NCI-H1436 (cell line): ENCODE results near the gene CDH23.
"Not testable (repeated sequence)": the region's sequence is repeated elsewhere in the genome, so short reads cannot be mapped to it uniquely, and the experiment has no call there.

Experiments used
- DNase-seq: peaks from one replicate; lab custom pipeline; 2025; lab: John Stamatoyannopoulos, UW

CDH23 gene

DNA sequence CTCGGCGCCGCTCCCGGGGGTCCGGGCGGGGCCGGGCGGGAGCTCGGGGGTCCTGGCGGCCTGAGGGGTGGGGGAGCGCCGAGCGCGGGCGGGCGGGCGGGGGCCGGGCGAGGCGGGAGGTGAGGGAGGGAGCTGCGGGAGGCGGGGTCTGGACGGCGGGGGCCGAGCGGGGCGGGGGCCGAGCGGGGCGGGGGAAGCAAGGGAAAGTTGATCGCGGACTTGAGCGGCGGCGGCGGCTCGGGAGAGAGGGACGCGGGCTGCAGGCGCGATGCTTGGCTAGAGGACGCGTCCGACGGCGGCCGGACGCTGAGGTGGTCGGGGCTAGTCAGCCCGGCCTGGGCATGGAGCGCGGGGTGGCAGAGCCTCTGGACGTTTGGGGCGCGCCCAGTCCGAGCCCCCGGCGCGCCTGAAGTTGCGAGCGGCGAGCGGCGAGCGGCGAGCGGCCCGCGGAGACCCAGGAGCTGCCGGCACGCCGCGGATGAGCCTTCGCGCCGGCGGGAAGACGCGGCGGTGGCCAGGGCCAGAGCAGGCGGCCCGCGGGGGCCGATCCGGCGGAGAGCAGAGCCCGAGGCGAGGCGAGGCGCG, at the start of gene CDH23:
CDH23 (plus strand) TSS at position 210 of the 585 bp plus-strand sequence. CDS start 42,912 bp downstream, outside the sequence.
- peak; percentile 45 for DNase-seq

DNA sequence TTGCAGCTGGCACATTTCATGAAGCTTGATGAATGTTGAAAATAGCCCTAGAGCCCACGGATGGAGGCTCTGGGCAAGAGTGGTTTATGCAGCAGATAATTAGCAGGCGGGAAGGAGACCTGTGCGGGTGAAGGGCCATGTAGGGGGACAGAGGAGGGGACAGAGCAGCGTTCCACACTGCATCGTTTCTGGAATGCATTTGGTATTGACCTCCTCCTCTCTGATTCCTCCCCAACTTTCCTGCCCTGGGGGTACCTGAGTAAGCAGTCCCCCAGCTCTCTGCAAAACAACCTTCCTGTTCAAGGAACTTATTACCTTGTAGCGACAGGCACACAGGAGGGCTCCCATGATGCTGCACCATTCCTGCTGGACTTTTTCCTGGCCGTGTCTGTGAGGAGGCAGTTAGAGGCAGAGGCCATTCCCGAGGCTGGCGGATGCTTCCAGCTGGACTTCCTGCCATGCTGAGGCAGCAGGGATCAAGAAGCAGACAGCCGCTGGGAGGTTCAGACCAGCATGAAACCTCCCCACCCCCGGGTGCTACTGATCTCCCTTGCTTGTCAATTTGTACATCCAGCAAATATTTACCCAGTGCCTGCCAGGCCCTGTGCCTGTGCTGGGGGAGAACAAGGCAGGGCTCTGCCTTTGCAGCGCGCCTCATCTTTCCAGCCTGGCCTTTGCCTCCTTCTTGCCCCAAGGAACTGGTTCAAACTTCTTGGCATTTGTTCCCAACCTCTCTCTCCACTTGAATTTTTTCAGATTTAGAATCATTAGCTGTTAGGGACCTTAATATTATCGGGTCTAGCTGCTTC, 48.9 kb upstream of the CDH23 start:
- no peak for DNase-seq

DNA sequence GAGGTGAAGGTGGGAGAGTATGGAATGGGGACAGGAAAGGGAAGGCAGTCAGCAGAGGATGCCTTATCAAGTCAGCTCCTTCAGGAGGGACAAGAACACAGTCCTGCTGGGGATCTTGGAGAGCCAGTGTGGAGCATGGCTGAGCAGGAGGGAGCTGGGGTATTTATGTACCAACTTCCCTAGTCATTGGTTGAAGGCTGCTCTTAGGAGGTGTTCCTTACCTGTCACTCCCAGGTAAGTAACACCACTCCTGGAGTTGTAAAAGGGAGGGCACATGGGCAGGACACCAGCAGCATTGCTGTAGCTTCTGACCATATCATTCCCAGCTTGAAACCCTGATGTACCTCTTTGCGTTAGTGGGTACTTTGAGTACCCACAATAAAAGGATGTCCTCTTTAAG, 47.9 kb upstream of the CDH23 start:
- DNase-seq: no peak

DNA sequence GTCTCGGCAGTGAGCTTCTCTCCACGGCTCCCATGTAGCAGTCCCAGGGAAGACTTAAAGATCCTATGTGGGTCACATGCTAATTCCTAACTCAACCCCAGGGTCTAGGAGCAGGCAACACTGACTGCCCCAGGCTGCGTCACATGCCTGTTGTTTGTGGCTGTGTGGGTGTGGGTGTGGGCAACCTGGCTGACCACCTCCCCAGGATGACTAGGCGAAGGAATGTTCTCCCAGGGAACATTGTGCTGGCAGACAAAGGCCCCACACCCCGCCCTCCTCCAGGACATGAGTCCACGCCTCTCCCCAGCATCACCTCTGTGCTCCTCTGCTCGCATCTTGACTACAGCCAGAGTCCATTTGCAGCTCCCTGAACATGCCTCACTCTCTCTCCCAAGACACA, 47.3 kb upstream of the CDH23 start:
- DNase-seq: no peak

DNA sequence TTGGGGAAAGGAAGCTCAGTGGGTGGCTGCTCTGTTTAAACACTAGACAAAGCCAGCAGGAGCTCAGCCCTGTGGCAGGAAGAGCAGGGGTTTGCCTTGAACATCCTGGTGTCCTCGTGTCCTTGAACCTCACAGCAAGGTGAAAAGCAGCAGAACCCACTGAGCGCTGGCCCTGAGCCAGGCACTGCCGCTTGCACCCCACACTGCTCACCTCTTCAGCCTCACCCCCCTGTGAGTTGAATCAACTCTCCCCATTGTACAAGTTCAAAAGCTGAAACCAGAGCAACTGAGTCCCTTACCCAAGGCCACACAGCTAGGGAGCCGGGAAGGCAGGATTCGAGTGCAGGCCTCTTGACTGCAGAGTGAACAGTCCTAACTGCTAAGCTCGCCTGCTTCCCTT, 45.6 kb upstream of the CDH23 start:
- no peak for DNase-seq

DNA sequence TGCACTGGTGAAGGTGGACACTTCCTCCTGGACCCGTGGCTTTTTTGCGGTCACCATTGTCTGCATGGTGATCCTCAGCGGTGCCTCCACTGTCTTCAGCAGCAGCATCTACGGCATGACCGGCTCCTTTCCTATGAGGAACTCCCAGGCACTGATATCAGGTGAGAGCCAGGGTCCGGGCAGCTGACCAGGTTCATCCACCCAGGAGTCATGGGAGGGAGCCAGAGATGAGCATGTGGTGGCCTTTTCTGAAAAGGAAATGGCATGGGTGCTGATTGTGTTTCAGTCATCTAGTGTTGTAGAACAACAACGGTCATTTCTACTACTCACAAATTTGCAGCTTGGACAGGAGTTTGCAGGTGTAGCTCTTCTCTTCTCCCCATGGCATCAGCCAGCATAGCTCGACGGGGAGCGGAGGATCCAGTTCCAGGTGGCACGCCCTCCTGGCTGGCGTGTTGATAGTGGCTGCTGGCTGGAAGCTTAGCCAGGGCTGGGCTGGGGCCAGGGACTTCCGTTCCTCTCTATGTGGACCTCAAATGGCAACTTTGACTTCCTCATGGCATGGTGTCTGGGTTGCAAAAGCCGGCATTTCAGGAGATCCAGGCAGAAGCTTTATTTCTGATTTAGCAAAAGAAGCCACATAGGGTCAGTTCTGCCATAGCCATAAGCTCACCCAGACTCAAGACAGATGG, 44.9 kb upstream of the CDH23 start:
- DNase-seq: no peak

DNA sequence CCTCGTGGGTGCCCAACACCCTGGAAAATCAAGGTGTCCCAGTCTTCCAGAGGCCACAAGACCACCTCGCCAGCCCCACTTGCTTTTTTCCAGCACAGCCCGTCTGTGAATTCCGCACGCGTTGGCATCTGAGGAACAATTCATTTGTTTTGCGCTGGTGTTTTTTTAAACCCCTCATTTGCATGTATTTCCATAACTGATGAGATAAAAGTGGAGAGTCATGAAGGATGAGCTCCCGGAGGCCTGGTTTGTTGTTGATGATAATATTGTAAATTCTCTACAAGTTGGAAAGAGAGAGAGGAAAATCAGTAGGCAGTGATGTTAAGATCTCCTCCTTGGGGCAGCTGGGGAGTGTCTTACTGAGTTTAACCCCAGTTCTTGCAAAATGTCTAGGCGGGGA, 43.1 kb upstream of the CDH23 start:
- DNase-seq: no peak

DNA sequence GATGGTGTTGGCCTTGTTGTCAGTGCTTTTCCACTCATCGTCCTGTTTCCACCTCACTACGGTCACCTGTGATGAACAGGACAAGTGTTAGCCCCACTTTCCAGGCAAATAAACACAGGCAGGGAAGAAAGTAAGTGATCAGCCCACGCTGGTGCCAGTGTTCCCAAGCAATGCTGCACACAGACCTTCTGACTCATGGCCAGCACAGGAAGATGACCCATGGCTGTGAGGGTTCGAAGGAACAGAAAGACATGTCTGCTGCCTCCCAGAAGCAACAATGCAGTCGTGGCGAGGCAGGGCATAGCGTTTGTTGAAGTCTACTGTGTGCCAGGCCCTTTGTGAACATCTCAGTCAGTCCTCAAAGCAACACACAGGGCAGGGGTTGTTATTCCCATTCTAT, 41.9 kb upstream of the CDH23 start:
- no peak for DNase-seq

DNA sequence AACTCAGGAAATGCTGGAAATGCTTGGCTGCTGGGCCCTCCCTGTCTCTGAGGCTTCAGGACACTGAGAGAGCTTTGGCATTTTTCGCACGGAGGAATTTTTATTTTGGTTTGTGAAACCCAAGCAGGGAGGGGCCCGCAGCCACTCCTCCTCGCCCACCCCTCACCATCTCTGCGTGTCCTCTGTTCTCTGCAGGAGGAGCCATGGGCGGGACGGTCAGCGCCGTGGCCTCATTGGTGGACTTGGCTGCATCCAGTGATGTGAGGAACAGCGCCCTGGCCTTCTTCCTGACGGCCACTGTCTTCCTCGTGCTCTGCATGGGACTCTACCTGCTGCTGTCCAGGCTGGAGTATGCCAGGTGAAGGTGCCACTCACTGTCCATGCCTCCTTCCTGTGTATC, 40.8 kb upstream of the CDH23 start:
- DNase-seq: no peak

DNA sequence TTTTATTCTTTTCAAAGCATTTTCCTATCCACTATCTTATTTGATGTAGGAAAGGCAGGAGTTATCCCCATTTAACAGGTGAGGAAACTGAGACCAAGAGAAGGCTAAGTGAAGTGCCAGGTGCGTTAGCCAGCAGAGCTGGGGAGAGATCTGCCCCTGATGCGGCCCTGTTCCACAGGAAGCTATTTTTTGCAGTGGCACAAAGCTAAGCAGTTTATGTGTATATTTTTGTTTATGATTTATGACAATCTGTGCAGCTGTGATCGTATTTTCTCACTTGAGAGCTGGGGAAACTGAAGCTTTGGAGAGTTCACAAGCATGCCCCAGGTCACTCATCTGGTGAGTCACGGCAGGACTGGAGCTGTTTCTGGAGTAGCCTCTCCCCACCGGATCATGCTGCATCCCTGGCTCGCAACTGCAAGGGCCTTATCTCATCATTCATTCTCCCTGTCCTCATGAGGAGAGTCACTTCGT, 38.9 kb upstream of the CDH23 start:
- no peak for DNase-seq

DNA sequence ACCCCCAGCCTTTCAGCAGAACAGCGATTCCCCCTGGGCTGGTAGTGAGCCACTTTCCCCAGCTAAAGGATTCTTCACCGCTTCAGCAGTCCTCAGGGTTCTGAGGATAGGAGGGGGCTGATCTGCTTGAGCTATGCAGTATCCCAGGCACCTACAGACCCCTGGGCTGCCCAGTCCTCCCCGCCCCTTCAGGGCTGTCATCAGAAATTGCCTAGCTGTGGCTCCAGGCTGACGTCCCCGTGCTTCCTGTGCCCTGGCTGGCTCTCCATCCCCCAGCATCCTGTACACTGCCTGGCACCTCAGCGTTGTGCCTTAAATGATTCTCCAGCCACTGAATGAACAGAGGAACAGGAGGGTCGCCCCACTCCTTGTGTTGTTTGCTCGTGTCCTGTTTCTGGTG, 38.4 kb upstream of the CDH23 start:
- no peak for DNase-seq

DNA sequence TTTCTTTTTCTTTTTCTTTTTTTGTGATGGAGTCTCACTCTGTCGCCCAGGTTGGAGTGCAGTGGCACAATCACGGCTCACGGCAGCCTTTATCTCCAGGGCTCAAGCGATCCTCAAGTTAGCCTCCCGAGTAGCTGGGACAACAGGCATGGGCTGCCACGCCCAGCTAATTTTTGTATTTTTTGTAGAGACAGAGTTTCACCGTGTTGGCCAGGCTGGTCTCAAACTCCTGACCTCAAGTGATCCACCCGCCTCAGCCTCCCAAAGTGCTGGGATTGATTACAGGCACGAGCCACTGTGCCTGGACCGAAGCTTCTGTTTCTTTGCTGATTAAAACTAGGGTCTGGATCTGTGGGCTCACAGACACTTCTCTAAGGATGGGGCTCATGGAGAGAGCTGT, 37.8 kb upstream of the CDH23 start:
- DNase-seq: not testable (repeated sequence)

DNA sequence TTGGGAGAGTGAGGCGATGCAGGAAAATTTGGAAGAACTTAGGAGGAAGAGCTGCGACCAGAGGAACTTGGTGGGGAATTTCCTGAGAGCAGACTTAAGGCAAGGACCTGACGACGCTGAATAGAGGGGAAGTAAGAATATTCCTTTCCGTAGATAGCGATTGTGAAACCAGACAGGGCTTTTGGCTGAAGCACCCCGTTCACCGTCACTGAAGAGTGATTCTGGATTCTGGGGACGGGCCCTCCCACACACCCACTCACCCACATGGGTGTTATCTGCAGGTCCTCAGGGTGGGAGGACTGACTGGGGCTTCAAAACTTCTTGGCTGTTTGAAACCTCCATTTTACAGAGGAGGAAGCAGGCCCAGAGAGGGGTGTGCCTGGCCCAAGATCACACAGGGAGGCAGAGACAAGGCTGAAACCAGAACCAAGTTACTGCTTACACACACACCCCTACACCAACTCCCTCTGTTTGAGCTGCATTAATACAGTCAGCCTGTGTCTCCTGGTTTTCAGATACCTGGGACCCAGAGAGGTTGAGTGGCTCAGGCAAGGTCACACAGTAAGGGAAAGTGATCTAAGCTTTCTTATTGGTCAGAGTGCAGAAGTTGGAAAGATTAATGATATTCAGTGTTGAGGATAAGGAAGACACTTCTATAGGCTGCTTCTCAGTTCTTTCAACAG, 37.2 kb upstream of the CDH23 start:
- DNase-seq: no peak

DNA sequence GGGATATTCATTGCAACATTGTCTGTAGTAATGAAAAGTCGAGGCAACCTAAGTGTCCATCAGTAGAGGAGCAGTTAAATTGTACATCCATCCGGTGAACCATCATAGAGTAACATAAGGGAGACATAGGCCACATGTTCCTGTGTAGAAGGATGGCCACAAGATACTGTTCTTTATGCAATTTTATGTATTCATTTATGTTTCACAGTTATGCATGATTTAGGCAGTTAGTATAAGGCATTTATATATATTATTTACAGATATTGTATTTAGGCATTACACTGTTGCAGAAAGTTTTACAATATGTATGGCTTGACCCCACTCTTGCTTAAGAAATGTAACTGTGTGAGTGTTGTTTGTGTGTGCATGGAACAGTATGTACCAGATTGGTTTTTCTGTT, 36.0 kb upstream of the CDH23 start:
- DNase-seq: no peak

DNA sequence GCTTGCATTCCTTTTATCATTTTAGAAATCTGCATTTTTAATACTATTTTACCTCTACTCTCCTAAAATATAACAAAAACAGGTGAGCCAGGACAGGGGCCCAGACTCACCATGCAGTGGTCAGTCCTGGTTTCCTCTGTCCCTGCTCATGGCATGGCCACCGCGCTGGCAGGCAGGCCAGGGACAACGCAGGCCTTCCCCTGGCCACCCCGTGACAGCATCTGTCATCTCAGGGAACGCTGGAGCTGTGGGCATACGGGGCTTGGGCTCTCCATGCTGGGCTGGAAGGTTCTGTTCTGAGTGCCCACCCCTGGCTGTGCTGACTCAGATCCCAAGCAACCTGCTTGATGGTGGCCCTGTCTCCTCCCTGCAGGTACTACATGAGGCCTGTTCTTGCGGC, 35.1 kb upstream of the CDH23 start:
- DNase-seq: no peak

DNA sequence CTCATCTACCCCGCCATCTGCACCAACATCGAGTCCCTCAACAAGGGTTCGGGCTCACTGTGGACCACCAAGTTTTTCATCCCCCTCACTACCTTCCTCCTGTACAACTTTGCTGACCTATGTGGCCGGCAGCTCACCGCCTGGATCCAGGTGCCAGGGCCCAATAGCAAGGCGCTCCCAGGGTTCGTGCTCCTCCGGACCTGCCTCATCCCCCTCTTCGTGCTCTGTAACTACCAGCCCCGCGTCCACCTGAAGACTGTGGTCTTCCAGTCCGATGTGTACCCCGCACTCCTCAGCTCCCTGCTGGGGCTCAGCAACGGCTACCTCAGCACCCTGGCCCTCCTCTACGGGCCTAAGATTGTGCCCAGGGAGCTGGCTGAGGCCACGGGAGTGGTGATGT, 34.6 kb upstream of the CDH23 start:
- no peak for DNase-seq

DNA sequence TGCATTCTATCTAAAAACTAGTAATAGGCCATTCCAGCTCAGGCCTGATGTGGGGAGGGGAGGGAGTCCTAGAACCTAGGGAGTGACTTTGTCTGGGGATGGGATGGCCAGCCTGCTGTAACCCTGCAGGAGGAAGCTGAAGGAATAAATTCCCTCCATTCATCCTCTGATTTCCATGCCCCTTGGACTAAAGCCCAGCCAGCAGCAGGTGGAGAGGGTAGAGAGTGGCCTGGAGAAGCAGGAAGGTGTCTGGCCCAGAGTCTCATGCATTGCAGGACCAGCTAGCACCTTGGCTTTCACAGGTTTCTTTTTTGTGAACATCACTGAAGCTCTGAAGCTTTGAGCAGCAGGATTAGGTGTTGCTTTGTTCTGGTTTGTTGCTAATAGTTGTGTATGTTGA, 32.8 kb upstream of the CDH23 start:
- no peak for DNase-seq

DNA sequence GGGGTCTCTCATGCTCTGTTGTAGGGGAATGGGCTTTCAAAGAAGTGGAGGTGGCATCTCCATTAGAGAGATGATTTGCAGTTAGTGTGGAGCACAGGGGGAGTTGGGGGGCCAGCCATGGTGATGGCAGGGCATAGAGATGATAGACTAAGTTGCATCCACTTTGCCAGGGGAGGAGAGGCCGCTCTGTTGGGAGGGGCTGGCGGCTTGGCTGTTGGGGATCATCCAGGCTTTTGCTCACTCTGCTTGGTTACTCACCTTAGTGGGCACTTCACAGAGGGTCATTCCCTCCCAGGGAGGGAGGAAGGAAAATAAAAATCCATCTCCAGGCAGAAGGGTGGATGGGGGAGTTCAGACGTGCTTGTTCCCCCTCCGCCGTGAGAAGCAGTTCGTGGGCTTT, 31.4 kb upstream of the CDH23 start:
- no peak for DNase-seq

DNA sequence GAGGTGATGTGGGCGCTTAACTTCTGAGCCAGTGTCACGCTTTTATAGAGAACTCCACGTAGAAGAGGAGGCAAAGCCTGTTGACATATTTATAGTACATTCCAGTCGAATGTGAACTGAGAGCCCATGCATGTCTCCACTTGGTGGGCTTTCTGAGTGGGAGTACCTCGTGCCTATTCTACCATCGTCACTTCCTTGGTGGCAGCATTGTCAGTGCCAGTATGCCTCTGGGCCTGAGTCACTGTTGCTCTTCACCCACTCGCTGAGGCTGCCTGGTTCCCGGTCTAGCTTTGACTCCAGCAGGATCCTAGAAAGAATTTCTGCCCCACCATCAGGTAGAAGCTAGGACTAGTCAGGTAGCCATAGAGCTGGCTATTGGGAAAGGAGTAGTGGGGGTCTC, 30.0 kb upstream of the CDH23 start:
- DNase-seq: no peak

DNA sequence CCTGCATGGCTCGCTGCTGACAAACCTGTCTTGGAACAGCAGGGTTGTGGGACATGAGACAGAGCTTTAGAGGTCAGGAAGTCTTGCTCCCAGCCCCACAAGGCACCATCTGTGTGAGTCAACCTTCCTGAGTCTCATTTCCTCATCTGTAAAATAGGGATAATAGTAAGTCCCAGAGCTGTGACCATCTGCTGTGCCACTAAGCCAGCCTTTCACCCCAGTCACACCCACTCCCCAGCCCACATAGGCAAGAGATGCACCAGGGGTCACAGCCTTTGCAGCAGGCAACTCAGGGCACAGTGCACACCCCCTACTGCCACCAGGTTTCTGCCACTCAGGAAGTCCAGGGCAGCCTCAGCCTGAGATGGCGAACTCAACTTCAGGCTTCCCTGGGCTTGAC, 29.4 kb upstream of the CDH23 start:
- no peak for DNase-seq

DNA sequence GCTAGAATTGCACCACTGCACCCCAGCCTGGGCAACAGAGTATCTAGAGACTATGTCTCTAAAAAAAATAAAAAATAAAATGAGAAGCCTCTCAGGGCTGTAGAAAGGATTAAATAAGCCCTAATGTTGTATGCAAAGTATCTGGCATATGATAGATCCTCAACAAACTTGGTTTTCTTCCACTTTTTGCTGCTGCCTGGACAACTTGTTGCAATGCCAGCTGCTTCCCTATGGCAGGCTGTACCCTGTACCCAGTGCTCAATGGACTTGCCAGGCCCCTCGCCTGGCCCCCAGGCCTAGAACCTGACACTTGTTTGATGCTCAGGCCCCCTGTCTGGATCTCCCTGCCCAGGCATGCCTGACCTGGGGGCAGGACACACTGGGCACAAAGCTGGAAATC, 28.5 kb upstream of the CDH23 start:
- DNase-seq: no peak

DNA sequence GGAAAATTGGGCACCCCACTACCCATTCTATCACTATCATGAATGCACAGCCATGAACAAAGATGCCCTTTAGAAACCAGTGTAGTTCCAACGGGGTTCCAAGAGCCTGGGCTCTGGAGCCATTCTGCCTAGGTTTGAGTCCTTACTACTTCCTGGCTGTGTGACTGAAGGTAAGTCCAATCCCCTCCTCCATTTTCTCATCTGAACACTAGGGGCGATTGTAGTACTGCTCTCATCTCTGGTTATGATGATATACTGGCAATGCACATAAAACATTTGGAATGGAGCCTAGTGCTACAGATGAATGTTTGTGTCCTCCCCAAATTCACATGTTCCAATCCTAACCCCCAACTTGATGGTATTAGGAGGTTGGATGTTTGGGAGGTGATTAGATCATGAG, 28.1 kb upstream of the CDH23 start:
- DNase-seq: no peak

DNA sequence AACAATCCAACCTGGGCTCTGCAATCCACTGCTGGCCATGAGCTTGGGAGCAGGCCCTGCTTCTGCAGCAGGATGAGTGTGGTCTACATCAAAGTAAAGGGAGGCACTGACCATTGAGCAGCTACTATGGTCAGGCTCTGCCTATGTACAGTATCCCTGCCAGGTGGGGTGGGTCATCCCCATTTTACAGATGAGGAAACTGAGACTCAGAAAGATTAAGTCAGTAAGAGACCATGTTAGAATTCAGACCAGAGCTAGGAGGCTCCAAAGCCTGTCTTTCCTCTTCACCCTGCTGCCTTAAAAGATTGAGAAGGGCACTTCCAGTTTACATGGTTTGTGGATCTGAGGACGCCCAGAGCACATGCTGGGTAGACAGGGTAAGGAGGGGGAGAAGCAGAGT, 27.1 kb upstream of the CDH23 start:
- DNase-seq: no peak
